Measurements from ENCODE around the gene VSIG1.

Gene VSIG1

DNA sequence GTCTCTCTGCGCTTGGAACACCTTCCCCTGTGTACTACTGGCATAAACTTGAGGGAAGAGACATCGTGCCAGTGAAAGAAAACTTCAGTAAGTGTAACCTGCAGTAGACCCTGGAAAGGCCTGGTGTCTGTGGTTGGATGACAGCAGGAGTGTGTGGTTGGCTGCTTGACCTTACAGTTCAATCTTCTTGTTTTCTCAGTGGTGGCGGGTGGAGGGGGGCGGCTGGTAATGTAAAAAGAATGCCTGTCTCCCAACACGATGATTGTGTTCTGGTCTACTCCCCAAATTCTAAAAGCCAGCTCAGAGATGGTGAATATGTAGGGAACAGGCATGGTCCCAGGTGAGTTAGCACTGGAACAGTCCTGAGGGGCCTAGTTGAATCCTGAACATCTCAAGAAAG, 27.9 kb downstream of the VSIG1 start:
- DNase-seq (ENCODE audit: low read depth, low spot score): peak; percentile 76
- TF ChIP-seq, protein P1, sequence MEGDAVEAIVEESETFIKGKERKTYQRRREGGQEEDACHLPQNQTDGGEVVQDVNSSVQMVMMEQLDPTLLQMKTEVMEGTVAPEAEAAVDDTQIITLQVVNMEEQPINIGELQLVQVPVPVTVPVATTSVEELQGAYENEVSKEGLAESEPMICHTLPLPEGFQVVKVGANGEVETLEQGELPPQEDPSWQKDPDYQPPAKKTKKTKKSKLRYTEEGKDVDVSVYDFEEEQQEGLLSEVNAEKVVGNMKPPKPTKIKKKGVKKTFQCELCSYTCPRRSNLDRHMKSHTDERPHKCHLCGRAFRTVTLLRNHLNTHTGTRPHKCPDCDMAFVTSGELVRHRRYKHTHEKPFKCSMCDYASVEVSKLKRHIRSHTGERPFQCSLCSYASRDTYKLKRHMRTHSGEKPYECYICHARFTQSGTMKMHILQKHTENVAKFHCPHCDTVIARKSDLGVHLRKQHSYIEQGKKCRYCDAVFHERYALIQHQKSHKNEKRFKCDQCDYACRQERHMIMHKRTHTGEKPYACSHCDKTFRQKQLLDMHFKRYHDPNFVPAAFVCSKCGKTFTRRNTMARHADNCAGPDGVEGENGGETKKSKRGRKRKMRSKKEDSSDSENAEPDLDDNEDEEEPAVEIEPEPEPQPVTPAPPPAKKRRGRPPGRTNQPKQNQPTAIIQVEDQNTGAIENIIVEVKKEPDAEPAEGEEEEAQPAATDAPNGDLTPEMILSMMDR (IDR thresholded peaks at IDR 0.05; ENCODE audit: low read depth, low read length): no peak
- H3K4me3 ChIP-seq (ENCODE audit: low read depth, low read length): no peak overlapping the region
- in situ Hi-C loops (cut with HindIII; ENCODE audit: low sequenced_read_pairs): no loop called here

DNA sequence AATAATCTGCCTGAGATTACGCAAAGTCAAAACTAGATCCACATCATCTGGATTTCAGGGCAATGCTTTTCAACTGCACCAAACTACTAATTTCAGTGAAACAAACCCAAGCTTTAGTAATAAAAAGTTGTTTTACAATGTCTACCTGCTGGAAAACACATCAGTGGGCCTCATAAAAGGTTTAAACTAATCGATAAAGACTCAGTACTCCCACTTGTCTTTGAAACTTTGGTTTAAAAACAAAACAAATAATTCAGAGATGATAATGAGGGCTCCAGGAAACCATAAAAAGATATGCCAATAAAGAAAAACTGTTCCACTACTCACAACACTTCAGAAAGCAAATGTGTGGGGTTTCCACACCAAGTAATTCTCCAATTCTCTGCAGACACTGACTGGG, 36.2 kb downstream of the VSIG1 start:
- in situ Hi-C loops (cut with HindIII; ENCODE audit: low sequenced_read_pairs): no loop called here
- TF ChIP-seq, protein P1 (IDR thresholded peaks at IDR 0.05; ENCODE audit: low read depth, low read length): no peak
- no peak overlapping the region for H3K4me3 ChIP-seq (ENCODE audit: low read depth, low read length)
- no peak for DNase-seq (ENCODE audit: low read depth, low spot score)

DNA sequence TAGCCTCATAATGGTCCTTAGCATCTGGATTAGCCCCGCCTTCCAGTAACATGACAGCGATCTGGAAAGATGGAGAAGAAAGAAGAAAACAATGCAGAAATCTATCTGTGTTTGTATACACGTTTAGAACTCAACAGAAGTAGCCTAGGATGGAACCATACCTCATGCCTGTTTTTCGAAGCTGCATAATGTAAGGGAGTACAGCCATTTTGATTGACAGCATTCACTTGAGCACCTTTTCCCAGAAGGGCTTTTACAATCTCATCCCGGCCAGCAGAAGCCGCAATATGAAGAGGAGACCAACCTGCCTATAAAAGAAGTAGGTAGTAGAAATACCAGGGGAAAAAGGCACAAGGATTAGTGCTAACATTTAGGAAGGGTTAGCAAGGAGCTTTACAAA, 42.9 kb downstream of the VSIG1 start:
- no peak for DNase-seq (ENCODE audit: low read depth, low spot score)
- TF ChIP-seq, protein P1 (IDR thresholded peaks at IDR 0.05; ENCODE audit: low read depth, low read length): no peak
- in situ Hi-C loops (cut with HindIII; ENCODE audit: low sequenced_read_pairs): no loop called here
- H3K4me3 ChIP-seq (ENCODE audit: low read depth, low read length): no peak overlapping the region

DNA sequence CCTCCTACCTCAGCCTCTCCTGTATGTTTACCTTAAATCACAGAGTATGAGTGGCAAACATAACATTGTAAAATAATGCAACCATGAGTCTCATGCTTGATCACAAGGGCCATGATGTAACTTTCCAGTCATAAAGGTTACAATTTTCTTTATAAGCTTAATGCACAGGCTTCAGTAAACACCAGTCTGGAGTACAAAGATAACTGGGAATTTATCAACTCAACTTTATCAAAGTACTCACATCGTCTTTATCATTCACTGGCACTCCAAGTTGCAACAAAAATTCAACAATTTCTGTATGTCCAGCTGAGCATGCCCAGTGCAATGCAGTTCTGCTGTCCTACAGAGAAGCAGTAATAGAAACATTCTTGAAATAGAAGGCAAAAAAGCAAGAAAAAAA, 43.6 kb downstream of the VSIG1 start:
- no peak for DNase-seq (ENCODE audit: low read depth, low spot score)
- TF ChIP-seq, protein P1 (IDR thresholded peaks at IDR 0.05; ENCODE audit: low read depth, low read length): no peak
- in situ Hi-C loops (cut with HindIII; ENCODE audit: low sequenced_read_pairs): no loop called here
- no peak overlapping the region for H3K4me3 ChIP-seq (ENCODE audit: low read depth, low read length)

DNA sequence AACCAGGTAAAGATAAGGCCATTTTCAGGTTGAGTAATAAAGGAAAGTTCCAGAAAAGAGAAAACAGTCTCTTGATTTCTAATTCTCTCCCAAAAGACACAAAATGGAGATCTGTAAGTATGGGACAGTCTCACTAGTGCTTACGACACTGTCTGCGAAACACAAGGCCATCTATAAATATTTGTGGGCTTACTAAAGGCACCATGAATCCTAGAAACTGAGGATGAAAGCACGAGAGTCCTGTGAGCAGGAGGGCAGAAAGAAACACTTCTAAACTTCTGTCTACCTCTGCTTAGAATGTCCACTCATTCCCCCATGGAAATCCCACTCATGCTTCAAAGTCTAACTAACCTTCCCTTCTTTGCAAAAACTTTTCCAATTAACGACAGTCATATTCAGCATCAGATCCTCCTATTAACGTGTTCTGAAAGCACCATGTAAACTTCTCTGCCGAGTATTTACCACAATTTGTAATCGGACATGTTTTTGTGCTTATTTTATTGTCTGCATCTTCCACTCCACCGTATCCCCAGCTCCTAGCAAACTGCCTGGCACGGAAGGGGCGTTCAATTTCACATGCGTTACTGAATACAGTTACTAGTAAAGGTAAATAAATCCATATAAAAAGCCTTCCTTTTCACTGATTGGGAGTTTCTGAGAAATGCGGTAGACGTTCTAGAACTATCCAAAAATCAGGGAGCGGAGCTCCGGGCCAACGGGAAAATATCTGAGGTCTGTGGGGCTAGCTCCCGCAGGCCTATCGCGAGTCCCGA, 45.8 kb downstream of the VSIG1 start:
- peak; percentile 21 for DNase-seq (ENCODE audit: low read depth, low spot score)
- in situ Hi-C loops (cut with HindIII; ENCODE audit: low sequenced_read_pairs): no loop called here
- peak overlapping the region; percentile 76 for H3K4me3 ChIP-seq (ENCODE audit: low read depth, low read length)
- TF ChIP-seq, protein P1 (IDR thresholded peaks at IDR 0.05; ENCODE audit: low read depth, low read length): no peak

DNA sequence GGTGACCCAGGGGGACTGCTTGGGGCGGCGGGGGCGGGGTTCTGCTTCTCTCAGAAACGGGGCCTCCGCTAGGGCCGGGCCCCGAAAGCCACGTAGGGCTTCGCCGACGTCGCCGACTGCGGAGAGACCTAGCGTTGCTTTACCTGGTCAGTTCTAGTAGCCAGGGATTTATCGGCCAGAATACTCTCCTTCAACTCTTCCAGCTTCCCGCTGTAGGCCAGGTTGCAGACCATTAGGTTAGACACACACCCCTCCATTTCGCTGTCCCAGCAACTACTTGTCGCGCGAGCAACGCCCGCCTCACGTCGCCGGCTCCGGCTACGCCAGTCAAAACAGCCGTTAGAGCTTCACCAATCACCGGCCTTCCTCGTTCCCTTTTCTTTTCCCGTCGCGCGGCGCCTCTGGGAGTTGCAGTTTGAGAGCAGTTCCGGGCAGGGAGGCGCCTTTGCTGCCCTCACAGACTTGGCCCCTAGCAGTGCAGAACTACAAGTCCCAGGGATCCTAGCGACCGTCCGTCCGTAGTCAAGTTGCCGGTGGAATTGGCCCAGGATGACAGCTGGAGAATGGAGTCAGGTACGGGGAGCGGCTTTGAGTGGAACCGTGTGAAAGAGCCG, 46.5 kb downstream of the VSIG1 start, which contains the start of the genes ATG4A and PSMD10:
TSS of gene ATG4A (plus strand) at position 515 of the 614 bp plus-strand sequence. CDS start at position 564, 49 bp downstream.
TSS of gene PSMD10 (minus strand) at position 279 of the 614 bp plus-strand sequence. CDS start at position 257, 22 bp downstream.
- in situ Hi-C loops (cut with HindIII; ENCODE audit: low sequenced_read_pairs): no loop called here
- H3K4me3 ChIP-seq (ENCODE audit: low read depth, low read length): peak within 1 kb of the TSS; percentile 76

More for the DNA sequence above, 46.5 kb downstream of the VSIG1 start, which contains the start of the genes ATG4A and PSMD10:
- DNase-seq (ENCODE audit: low read depth, low spot score): peak; percentile 96
- TF ChIP-seq, protein P1 (IDR thresholded peaks at IDR 0.05; ENCODE audit: low read depth, low read length): no peak

All from astrocyte of the spinal cord (primary cell).